Ishikawa (cell line): ENCODE results near the gene UTS2R.

Experiments used
- CEBPB ChIP-seq: IDR thresholded peaks from 2 replicates; pipeline ENCODE4 v1.6.1; 2012
- CREB1 ChIP-seq: IDR thresholded peaks from 2 replicates; pipeline ENCODE4 v1.6.1; 2012; ENCODE audit warnings: low read depth
- EGR1 ChIP-seq: IDR thresholded peaks from 2 replicates; pipeline ENCODE4 v1.6.1; 2012
- EP300 ChIP-seq: IDR thresholded peaks from 2 replicates; pipeline ENCODE4 v1.6.1; 2012; ENCODE audit warnings: borderline replicate concordance
- FOXM1 ChIP-seq: IDR thresholded peaks from 2 replicates; pipeline ENCODE4 v1.6.1; 2012; ENCODE audit warnings: low read depth, borderline replicate concordance
- NFIC ChIP-seq: IDR thresholded peaks from 2 replicates; pipeline ENCODE4 v1.6.1; 2012
- RAD21 ChIP-seq: IDR thresholded peaks from 2 replicates; pipeline ENCODE4 v1.6.1; 2012; ENCODE audit warnings: low read depth
- TAF1 ChIP-seq: IDR thresholded peaks from 2 replicates; pipeline ENCODE4 v1.6.1; 2012; ENCODE audit warnings: low read depth, mild to moderate bottlenecking
- TCF12 ChIP-seq: IDR thresholded peaks from 2 replicates; pipeline ENCODE4 v1.6.1; 2012; ENCODE audit warnings: low read depth
- TEAD4 ChIP-seq: IDR thresholded peaks from 2 replicates; pipeline ENCODE4 v1.6.1; 2012
- YY1 ChIP-seq: IDR thresholded peaks from 2 replicates; pipeline ENCODE4 v1.6.1; 2012; ENCODE audit warnings: low read depth
- ZBTB7A ChIP-seq: IDR thresholded peaks from 2 replicates; pipeline ENCODE4 v1.6.1; 2012; ENCODE audit warnings: low read depth
- TF ChIP-seq, protein P1 (sequence below): IDR thresholded peaks from 2 replicates; pipeline ENCODE4 v1.6.1; 2012; ENCODE audit warnings: low read depth, mild to moderate bottlenecking
- TF ChIP-seq, protein P2 (sequence below): IDR thresholded peaks from 2 replicates; pipeline ENCODE4 v1.6.1; 2012
- TF ChIP-seq, protein P3 (sequence below): IDR thresholded peaks from 2 replicates; pipeline ENCODE4 v1.6.1; 2012

Gene UTS2R

DNA sequence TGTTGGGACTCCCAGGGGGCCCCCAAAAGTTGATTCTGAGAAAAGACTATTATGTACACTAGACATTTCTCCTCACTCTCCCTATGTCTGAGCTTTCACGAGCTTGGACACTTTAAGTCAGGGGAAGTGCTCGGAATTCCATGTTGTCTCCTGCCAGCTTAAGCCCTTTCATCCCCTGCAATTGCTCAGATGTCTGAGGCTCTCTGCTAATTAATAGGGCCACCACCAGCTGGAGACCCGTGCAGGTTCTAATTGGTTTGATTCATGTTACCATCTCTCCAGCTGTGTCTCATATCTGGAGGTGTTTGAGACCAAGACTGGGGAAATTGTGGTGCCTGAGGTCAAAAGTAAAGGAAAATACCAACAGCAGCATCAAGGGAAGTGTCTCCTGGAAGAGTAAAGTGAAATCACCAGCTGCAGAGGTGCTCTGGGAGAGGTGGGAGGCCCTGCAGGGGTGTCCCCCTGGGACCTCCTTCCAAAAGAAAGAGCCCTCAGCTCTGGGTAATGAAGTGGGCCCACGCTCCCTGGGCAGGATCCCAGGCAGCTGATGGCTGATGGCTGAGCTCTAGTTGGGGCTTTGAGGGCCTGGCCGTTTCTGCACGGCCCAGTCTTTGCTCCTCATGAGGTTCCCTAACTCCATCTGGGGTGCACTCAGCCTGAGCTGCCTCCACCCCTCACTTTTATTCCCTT is 5.8 kb upstream of the UTS2R start:
- TF ChIP-seq, protein P1, sequence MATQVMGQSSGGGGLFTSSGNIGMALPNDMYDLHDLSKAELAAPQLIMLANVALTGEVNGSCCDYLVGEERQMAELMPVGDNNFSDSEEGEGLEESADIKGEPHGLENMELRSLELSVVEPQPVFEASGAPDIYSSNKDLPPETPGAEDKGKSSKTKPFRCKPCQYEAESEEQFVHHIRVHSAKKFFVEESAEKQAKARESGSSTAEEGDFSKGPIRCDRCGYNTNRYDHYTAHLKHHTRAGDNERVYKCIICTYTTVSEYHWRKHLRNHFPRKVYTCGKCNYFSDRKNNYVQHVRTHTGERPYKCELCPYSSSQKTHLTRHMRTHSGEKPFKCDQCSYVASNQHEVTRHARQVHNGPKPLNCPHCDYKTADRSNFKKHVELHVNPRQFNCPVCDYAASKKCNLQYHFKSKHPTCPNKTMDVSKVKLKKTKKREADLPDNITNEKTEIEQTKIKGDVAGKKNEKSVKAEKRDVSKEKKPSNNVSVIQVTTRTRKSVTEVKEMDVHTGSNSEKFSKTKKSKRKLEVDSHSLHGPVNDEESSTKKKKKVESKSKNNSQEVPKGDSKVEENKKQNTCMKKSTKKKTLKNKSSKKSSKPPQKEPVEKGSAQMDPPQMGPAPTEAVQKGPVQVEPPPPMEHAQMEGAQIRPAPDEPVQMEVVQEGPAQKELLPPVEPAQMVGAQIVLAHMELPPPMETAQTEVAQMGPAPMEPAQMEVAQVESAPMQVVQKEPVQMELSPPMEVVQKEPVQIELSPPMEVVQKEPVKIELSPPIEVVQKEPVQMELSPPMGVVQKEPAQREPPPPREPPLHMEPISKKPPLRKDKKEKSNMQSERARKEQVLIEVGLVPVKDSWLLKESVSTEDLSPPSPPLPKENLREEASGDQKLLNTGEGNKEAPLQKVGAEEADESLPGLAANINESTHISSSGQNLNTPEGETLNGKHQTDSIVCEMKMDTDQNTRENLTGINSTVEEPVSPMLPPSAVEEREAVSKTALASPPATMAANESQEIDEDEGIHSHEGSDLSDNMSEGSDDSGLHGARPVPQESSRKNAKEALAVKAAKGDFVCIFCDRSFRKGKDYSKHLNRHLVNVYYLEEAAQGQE, result no peak
- TF ChIP-seq TAF1, result no peak
- TF ChIP-seq, protein P2, sequence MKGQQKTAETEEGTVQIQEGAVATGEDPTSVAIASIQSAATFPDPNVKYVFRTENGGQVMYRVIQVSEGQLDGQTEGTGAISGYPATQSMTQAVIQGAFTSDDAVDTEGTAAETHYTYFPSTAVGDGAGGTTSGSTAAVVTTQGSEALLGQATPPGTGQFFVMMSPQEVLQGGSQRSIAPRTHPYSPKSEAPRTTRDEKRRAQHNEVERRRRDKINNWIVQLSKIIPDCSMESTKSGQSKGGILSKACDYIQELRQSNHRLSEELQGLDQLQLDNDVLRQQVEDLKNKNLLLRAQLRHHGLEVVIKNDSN, result no peak

DNA sequence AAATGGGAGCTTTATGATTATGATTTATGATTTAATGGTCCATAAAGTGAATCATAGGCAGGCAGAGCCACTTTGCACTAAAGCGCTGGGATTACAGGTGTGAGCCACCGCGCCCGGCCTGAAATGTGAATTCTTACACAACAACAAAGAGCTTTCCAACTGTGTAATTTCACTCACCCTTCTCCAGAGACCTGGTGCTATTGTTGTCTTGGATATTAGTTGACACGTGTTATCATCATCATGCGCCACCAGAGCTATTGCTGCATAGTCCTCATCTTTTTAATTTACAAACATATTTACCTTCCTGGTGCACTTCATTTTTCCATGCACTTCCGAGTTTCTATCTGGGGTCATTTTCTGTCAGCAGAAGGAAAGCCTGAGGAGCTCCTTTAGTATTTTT is 4.8 kb upstream of the UTS2R start:
- TF ChIP-seq CREB1, result no peak
- no peak for TF ChIP-seq TCF12
- TF ChIP-seq, protein P3, sequence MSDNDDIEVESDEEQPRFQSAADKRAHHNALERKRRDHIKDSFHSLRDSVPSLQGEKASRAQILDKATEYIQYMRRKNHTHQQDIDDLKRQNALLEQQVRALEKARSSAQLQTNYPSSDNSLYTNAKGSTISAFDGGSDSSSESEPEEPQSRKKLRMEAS, result no peak
- no peak for TF ChIP-seq FOXM1
- TF ChIP-seq EGR1, result no peak
- TF ChIP-seq, protein P2, result no peak
- no peak for TF ChIP-seq RAD21
- TF ChIP-seq CEBPB, result no peak
- TF ChIP-seq TAF1, result no peak
- TF ChIP-seq ZBTB7A, result no peak
- no peak for TF ChIP-seq NFIC
- no peak for TF ChIP-seq TEAD4
- TF ChIP-seq, protein P1, result no peak
- no peak for TF ChIP-seq EP300
- no peak for TF ChIP-seq YY1

DNA sequence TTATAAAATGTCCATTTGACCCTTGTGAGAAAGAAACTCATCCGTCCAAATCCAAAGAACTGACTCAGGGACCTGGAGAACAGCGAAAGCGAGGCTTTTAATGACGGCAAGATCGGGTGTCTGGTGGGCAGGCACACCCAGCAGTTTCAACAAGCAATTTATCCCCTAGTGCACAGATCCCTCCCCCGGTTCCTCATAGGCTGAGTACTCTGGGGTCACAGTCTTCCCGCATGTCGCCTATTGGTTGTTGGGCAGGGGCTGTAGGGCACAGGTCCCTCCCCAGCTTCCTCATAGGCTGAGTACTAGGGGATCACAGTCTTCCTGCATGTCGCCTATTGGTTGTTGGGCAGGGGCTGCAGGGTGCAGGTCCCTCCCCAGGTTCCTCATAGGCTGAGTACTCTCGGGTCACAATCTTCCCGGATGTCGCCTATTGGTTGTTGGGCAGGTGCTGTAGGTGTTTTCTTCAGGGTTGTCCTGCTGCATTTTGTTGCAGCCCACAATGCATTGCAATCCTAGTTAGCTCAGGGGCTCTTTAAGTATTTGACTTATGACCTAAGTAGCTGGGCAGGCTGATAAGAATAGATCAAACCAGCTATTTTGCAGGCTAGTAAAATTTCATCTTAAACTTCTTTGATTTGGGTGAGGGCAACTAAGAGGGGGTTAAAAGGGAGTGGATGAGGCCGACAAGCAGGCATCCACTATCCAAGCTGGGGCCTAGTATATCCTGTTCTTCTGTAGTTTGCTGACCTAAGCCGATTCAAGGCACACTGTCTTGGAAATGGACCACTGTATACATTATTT is 3.6 kb upstream of the UTS2R start:
- TF ChIP-seq TEAD4 (no peak), FOXM1 (peak; percentile 73)

DNA sequence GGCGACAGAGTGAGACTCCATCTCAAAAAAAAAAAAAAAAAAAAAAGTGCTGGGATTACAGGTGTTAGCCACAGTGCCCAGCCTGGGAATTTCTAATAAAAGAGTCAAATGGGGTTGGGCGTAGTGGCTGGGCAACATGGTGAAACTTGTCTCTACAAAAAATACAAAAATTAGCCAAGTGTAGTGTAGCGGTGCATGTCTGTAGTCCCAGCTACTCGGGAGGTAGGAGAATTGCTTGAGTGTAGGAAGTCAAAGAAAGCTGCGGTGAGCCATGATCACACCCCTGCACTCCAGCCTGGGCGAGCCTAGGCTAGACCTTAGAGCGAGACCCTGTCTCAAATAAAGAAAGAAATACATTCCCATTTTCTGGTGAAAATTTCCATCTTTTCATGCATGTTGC is 2.4 kb upstream of the UTS2R start:
- TF ChIP-seq CEBPB (no peak), TEAD4 (no peak), TAF1 (no peak), TCF12 (no peak), EGR1 (no peak), FOXM1 (no peak), RAD21 (no peak), NFIC (no peak), YY1 (no peak), EP300 (no peak), ZBTB7A (no peak)
- TF ChIP-seq, protein P3, result no peak
- TF ChIP-seq, protein P1, result no peak
- TF ChIP-seq, protein P2, result no peak
